Omental fat pad (tissue), 4 donors: ENCODE results near the gene DNAAF1. TPM values are rescaled to one million over a fixed set of nuclear protein-coding genes. Genes with fewer than 3 reads are reported as not detected.

Experiments
- ATAC-seq: fragments of 150-250 bp; one replicate; pipeline ENCODE4 v1.9.1; 2016; ENCODE audit warnings: mild to moderate bottlenecking, moderate library complexity; ENCODE audit not compliant: low FRiP score
- DNase-seq: peaks from one replicate; pipeline ENCODE4 v3.0.0-alpha.2; 2019; ENCODE audit warnings: low spot score
- total RNA-seq, 4 donors: library from RNA; depleted of rRNA; stranded (reverse); fragments of >200 nt; gene quantifications; one replicate each; pipeline ENCODE4 v1.1.0, GENCODE V29; 2016
- TF ChIP-seq, protein P1 (sequence below), 3 donors: fragments of 450-650 bp; IDR thresholded peaks; one replicate each; pipeline ENCODE4 v1.5.1; 2016 to 2017; ENCODE audit warnings: antibody characterized with exemption in 3 of 3, mild to moderate bottlenecking in 3 of 3, moderate library complexity in 2 of 3

DNAAF1 gene
- total RNA-seq, 4 donors from 2014 or later = 0.28 to 0.48 (median 0.32) TPM; not detected in 1

DNA sequence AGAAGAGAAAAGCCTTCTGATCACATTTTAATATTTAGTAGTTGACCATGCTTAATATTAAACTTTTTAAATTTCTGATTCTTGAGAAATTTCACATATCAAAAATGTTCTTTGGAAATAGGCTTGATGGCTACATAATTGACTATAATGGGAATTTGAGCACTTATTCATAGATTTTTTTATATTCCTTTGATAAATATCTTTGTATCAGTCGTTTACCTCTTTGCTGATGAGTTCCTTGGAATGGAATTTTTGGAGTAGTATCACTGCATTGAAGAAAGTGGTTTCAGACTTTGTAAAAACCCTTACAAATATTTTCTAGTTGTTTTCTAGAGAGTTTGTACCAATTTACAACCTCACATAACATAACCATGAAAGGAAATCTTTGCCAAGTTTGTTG lies 14.7 kb downstream of the DNAAF1 start:
- TF ChIP-seq, protein P1, sequence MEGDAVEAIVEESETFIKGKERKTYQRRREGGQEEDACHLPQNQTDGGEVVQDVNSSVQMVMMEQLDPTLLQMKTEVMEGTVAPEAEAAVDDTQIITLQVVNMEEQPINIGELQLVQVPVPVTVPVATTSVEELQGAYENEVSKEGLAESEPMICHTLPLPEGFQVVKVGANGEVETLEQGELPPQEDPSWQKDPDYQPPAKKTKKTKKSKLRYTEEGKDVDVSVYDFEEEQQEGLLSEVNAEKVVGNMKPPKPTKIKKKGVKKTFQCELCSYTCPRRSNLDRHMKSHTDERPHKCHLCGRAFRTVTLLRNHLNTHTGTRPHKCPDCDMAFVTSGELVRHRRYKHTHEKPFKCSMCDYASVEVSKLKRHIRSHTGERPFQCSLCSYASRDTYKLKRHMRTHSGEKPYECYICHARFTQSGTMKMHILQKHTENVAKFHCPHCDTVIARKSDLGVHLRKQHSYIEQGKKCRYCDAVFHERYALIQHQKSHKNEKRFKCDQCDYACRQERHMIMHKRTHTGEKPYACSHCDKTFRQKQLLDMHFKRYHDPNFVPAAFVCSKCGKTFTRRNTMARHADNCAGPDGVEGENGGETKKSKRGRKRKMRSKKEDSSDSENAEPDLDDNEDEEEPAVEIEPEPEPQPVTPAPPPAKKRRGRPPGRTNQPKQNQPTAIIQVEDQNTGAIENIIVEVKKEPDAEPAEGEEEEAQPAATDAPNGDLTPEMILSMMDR (IDR thresholded peaks at IDR 0.05) = no peak
- DNase-seq (no peak), ATAC-seq (no peak)

DNA sequence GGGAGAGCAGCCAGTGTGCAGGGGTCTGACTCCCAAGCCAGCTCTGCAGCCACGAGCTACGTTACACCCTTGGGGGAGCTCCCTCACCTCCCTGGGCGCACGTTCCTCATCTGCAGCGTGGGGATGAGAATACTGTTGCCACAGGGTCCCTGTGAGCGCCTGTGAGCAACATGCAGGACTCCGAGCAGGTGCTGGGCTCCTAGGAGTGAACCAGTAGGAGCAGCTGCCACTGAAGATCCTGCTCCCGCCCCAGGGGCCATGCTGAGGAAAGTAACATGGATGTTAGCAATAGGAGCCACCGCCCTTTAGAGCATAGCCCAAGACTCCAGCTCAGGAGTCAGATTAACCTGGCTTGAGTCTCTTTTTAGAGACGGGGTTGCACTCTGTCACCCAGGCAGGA lies 15.9 kb downstream of the DNAAF1 start:
- no peak for ATAC-seq
- DNase-seq = no peak

DNA sequence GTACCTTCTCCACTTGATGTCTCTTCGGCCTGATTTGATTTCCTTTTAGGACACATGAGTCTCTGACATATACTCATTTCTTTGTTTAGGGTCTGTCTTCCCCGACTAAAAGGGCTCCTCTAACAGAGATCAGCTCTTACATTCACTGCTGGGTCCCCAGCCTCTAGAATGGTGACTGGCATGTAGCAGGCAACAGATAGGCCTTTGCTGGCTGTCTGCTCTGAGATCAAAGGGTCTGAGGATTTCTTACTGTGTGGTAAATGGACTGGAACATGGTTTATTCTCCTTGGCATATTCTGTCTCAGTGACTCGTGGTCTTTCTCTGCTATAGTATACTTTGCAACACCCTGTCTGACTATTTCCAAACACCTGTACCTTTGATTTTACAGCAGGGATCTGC lies 16.7 kb downstream of the DNAAF1 start:
- ATAC-seq = no peak
- no peak for DNase-seq
- TF ChIP-seq, protein P1 (IDR thresholded peaks at IDR 0.05) = no peak

More for the DNA sequence above, 15.9 kb downstream of the DNAAF1 start:
- TF ChIP-seq, protein P1 (IDR thresholded peaks at IDR 0.05) = no peak

DNA sequence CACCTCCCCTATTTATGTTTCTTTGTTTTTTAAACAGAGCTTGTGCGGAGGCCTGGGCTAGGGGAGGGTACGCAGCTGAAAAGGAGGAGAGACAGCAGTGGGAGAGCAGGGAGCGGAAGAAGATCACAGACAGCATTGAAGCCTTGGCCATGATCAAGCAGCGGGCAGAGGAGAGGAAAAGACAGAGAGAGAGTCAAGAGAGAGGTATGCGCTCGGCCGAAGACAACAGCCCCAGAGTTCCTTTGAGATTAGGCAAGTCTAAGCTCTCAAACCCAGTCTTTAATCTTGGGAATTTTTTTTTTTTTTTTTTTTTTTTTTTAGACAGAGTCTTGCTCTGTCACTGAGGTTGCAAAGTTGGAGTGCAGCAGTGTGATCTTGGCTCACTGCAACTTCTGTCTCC lies 20.6 kb downstream of the DNAAF1 start:
- TF ChIP-seq, protein P1 (IDR thresholded peaks at IDR 0.05) = no peak
- ATAC-seq (no peak), DNase-seq (no peak)

DNA sequence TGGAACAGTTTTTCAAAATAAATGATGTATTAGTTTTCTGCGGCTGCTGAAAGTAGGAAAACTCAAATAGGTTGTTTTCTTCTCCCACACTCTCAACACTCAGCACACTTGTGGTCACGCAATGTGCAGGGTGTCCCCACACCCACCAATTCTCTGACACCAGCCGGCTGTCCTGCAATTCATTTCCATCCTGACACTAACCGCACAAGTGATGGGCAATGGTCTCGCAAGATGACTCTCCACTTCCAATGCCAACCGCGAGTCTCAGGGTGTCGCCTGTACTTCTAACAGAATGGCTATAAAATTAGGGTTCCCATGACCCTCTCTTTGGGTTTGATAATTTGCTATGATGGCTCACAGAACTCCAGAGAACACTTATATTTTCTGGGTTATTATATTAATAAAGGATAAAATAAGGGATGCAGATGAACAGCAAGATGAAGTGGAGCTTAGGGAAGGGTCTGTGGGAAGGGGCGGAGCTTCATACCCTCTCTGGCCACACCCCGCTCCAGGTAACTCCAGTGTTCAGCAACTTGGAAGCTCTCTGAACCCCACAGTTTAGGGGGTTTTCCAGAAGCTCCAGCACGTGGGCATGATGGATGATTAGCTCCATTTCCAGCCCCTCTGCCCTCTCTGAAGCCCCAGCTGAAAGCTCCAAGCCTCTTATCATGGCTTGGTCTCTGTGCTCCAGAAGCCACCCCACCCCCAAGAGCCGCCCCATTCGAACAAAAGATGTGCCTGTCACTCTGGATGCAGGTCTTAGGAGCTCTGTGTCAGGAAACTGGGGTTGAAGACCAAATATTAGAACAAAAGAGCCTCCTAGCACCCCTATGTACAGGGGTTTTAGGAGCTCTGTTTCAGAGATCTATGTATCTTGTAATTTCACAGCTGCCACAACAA lies 21.9 kb downstream of the DNAAF1 start:
- no peak for DNase-seq
- TF ChIP-seq, protein P1 (IDR thresholded peaks at IDR 0.05) = no peak
- no peak for ATAC-seq

DNA sequence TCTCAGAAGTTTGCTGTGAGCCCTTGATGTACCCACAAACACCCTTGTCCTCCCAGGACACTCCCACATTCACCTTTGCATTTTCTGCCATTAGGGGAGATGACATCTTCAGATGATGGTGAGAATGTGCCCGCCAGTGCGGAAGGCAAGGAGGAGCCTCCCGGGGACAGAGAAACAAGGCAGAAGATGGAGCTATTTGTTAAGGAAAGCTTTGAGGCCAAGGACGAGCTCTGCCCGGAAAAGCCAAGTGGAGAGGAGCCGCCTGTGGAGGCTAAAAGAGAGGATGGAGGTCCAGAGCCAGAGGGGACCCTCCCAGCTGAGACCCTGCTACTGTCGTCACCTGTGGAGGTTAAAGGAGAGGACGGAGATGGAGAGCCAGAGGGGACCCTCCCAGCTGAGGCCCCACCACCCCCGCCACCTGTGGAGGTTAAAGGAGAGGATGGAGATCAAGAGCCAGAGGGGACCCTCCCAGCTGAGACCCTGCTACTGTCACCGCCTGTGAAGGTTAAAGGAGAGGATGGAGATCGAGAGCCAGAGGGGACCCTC lies 24.7 kb downstream of the DNAAF1 start:
- no peak for DNase-seq
- ATAC-seq = no peak

More for the DNA sequence above, 24.7 kb downstream of the DNAAF1 start:
- TF ChIP-seq, protein P1 (IDR thresholded peaks at IDR 0.05) = no peak
